Ascending aorta (tissue), 2 donors: ENCODE results near the gene SPATA31C2. TPM values are rescaled to one million over a fixed set of nuclear protein-coding genes. Genes with fewer than 3 reads are reported as not detected.

Experiments used
- DNase-seq, 2 donors: peaks; one replicate each; pipeline ENCODE4 v3.0.0-alpha.2; 2019; ENCODE audit warnings: low spot score in 2 of 2
- H3K27ac ChIP-seq, 2 donors: fragments of 200-600 bp; sonication (generic); one replicate each; pipeline ENCODE4 v1.5.1; 2016 to 2017; ENCODE audit warnings: mild to moderate bottlenecking in 1 of 2
- H3K27me3 ChIP-seq: fragments of 200-600 bp; sonication (generic); one replicate; pipeline ENCODE4 v1.5.1; 2017
- H3K36me3 ChIP-seq, 2 donors: fragments of 200-600 bp; sonication (generic); one replicate each; pipeline ENCODE4 v1.5.1; 2016
- H3K4me1 ChIP-seq, 2 donors: fragments of 200-600 bp; sonication (generic); one replicate each; pipeline ENCODE4 v1.5.1; 2016 to 2017; ENCODE audit warnings: mild to moderate bottlenecking in 1 of 2
- H3K4me3 ChIP-seq, 2 donors: fragments of 200-600 bp; sonication (generic); one replicate each; pipeline ENCODE4 v1.5.1; 2016 to 2017; ENCODE audit warnings: mild to moderate bottlenecking in 1 of 2
- H3K9me3 ChIP-seq, 2 donors: fragments of 200-600 bp; sonication (generic); one replicate each; pipeline ENCODE4 v1.5.1; 2016
- CTCF ChIP-seq, 3 experiments: fragments of 200-600 bp in 2 of 3; fragments of 450-650 bp in 1 of 3; sonication (generic) in 2 of 3; IDR thresholded peaks; one replicate each; pipeline ENCODE4 v1.5.1; 2016 to 2019; ENCODE audit warnings: antibody characterized with exemption in 3 of 3, mild to moderate bottlenecking in 1 of 3, moderate library complexity in 1 of 3
- intact Hi-C: fragments of 100-400 bp; cut with DNase I; formaldehyde crosslinking; loops from one replicate; pipeline ENCODE4 v1.15.1; 2023
- total RNA-seq: library from RNA; depleted of rRNA; stranded (reverse); fragments of >200 nt; gene quantifications from one replicate; pipeline ENCODE4 v1.1.0, GENCODE V29; 2016

Gene SPATA31C2
- total RNA-seq, 1 donor from 2014 or later = not detected

GRCh38 chr9:88180081-88180765 lies 41.9 kb upstream of the SPATA31C2 start:
- Histone ChIP-seq H3K27me3 (no peaks in the 10 kb centered on the region), H3K9me3 (no peaks in the 10 kb centered on the region), H3K36me3 (no peaks in the 10 kb centered on the region), H3K4me3 (no peak overlapping the region), H3K4me1 (no peaks in the 10 kb centered on the region), H3K27ac (no peak overlapping the region)
- no peak for DNase-seq
- intact Hi-C loops = no loop called here
- TF ChIP-seq CTCF (IDR thresholded peaks at IDR 0.05) = no peak

GRCh38 chr9:88179062-88179521 lies 40.8 kb upstream of the SPATA31C2 start:
- no peaks in the 10 kb centered on the region for H3K9me3 ChIP-seq
- no peak for DNase-seq
- no peaks in the 10 kb centered on the region for H3K27me3 ChIP-seq
- no peak overlapping the region for H3K27ac ChIP-seq
- no peaks in the 10 kb centered on the region for H3K36me3 ChIP-seq
- intact Hi-C loops = loop anchor here (10.0 kb wide), 1 partner anchor 396 kb away; no protein-coding TSS in a partner anchor
- no peak for TF ChIP-seq CTCF (IDR thresholded peaks at IDR 0.05)
- no peaks in the 10 kb centered on the region for H3K4me1 ChIP-seq
- no peak overlapping the region for H3K4me3 ChIP-seq

- no peak for DNase-seq
- intact Hi-C loops = loop anchor here (10.0 kb wide), 1 partner anchor 396 kb away; no protein-coding TSS in a partner anchor
- no peak overlapping the region for H3K27ac ChIP-seq
- no peak overlapping the region for H3K4me3 ChIP-seq
- H3K27me3 ChIP-seq = no peaks in the 10 kb centered on the region
- H3K36me3 ChIP-seq = no peaks in the 10 kb centered on the region
- TF ChIP-seq CTCF (IDR thresholded peaks at IDR 0.05) = no peak
- H3K4me1 ChIP-seq = no peaks in the 10 kb centered on the region
- no peaks in the 10 kb centered on the region for H3K9me3 ChIP-seq
These were observed 40.4 kb upstream of the SPATA31C2 start for GRCh38 chr9:88178641-88179040.

GRCh38 chr9:88177371-88177770 lies 39.1 kb upstream of the SPATA31C2 start:
- no peaks in the 10 kb centered on the region for H3K4me1 ChIP-seq
- no peaks in the 10 kb centered on the region for H3K36me3 ChIP-seq
- no peak for TF ChIP-seq CTCF (IDR thresholded peaks at IDR 0.05)
- DNase-seq = no peak
- H3K4me3 ChIP-seq = no peak overlapping the region
- no peaks in the 10 kb centered on the region for H3K9me3 ChIP-seq
- no peak overlapping the region for H3K27ac ChIP-seq
- intact Hi-C loops = loop anchor here (10.0 kb wide), 1 partner anchor 397 kb away; no protein-coding TSS in a partner anchor
- no peaks in the 10 kb centered on the region for H3K27me3 ChIP-seq

- DNase-seq = no peak
- H3K27me3 ChIP-seq = no peaks in the 10 kb centered on the region
- H3K36me3 ChIP-seq = no peaks in the 10 kb centered on the region
- H3K27ac ChIP-seq = no peak overlapping the region
- no peaks in the 10 kb centered on the region for H3K9me3 ChIP-seq
- TF ChIP-seq CTCF (IDR thresholded peaks at IDR 0.05) = no peak
- H3K4me3 ChIP-seq = no peak overlapping the region
- intact Hi-C loops = loop anchor here (10.0 kb wide), 1 partner anchor 400 kb away; no protein-coding TSS in a partner anchor
- H3K4me1 ChIP-seq = no peaks in the 10 kb centered on the region
These were observed 36.0 kb upstream of the SPATA31C2 start for GRCh38 chr9:88174324-88174723.
